GM23338 (cell line): ENCODE results near the gene BAHCC1.

Experiments used
- CTCF ChIP-seq, 2 experiments: fragments of 200-600 bp in 1 of 2; sonication (generic) in 1 of 2; conservative IDR thresholded peaks; 2 replicates each; pipeline versions ENCODE4 v1.5.1 to v1.6.1; 2016 to 2017; ENCODE audit warnings: antibody characterized with exemption in 2 of 2, low read depth in 2 of 2, mild to moderate bottlenecking in 2 of 2, moderate library complexity in 1 of 2
- EZH2 ChIP-seq: fragments of 200-600 bp; sonication (generic); IDR thresholded peaks from one replicate; pipeline ENCODE4 v1.8.0; 2017; ENCODE audit warnings: antibody characterized with exemption, mild to moderate bottlenecking, low read depth; ENCODE audit not compliant: unreplicated experiment
- EZH2phosphoT487 ChIP-seq: fragments of 200-600 bp; sonication (generic); IDR thresholded peaks from one replicate; pipeline ENCODE4 v1.8.1; 2018; ENCODE audit warnings: antibody characterized with exemption; ENCODE audit not compliant: unreplicated experiment
- JUNB ChIP-seq: IDR thresholded peaks from one replicate; pipeline ENCODE4 v1.6.1; 2016; ENCODE audit warnings: antibody characterized with exemption; ENCODE audit not compliant: unreplicated experiment
- POLR2AphosphoS5 ChIP-seq: IDR thresholded peaks from 2 replicates; pipeline ENCODE4 v1.6.1; 2016; ENCODE audit warnings: antibody characterized with exemption, low read depth
- REST ChIP-seq: IDR thresholded peaks from one replicate; pipeline ENCODE4 v1.6.1; 2018; ENCODE audit warnings: antibody characterized with exemption; ENCODE audit not compliant: unreplicated experiment
- ZNF331 ChIP-seq: fragments of 250-450 bp; sonication (Bioruptor Pico); IDR thresholded peaks from 2 replicates; pipeline ENCODE4 v1.5.0; 2020; ENCODE audit warnings: low read depth, mild to moderate bottlenecking, moderate library complexity

DNA sequence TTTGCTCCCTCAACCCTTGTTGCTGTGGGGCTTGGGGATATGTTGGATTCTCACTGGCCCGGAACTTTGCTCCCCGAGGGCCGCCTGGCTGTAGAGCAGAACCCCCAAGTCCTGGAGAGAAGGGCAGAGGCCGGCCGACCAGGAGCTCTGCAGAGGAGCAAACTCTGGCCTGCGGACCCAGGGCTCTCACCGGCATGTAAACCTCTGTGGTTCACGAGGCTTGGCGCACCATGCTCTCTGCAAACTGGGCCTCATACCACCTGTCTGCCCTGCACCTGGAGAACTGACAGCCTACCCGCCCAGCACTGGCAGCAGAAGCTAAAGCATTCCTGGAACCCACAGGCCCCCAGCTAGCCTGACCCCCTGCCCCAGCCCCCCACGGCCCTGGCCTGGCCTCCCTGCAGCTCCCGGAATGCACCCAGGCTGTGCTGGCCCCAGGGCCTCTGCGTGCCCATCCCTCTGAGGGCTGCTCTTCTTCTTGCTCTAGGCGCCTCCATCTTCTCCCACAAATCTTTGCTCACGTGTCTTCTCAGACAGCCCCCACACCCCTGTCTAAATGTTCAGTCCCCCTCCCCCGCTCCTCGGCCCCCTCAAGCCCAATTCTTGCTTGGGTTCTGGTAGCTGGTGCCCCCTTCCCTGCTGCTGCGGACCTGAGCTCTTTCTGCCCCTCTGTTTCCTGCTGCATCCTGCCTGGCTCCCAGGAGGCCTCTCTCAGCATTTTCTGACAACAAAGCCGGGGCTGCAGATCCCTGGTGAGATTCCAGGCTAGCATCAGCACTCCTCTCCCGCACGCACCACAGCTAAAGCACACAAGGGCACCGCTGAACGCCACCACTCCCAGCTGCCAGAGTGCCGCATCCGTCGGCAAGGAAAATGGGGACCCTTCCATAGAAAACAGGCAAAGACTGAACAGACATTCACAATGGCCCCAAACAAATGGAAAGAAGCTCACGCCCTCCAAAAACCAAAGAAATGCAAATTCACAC, 94.0 kb downstream of the BAHCC1 start:
- TF ChIP-seq CTCF (conservative IDR thresholded peaks at IDR 0.05; ENCODE audit: low read depth in 2 of 2) (no peak), EZH2 (no peak), JUNB (no peak), ZNF331 (CRISPR knock-in tag) (no peak), REST (no peak), EZH2phosphoT487 (no peak), POLR2AphosphoS5 (no peak)
